HT-29 (cell line): ENCODE measurements around the gene TTI1. TPM values are rescaled to one million over a fixed set of nuclear protein-coding genes. Genes with fewer than 3 reads are reported as not detected.

Source experiments
- DNase-seq: peaks from one replicate; pipeline ENCODE4 v3.0.0-alpha.2; 2015; ENCODE audit warnings: low spot score
- total RNA-seq: library from RNA; depleted of rRNA; stranded (reverse); fragments of >200 nt; shearing (Covaris generic); gene quantifications from 2 replicates; pipeline ENCODE4 v1.2.3, GENCODE V29; 2014; rRNA removed

Gene TTI1
- total RNA-seq = 24.6 and 27.6 TPM in 2 replicates

- peak; percentile 98 for DNase-seq
Measured at GRCh38 chr20:38033330-38034107, at the start of gene TTI1, which contains the start of gene RPRD1B. Gene TTI1 (minus strand): TSS chr20:38033456. CDS start chr20:38013816, 19,640 bp downstream. Gene RPRD1B (plus strand): TSS chr20:38033746. CDS start chr20:38033948, 202 bp downstream.

- DNase-seq = no peak
Measured at GRCh38 chr20:38082894-38083293, 49.6 kb upstream of the TTI1 start.

GRCh38 chr20:38081575-38081974 lies 48.3 kb upstream of the TTI1 start:
- no peak for DNase-seq

- DNase-seq = no peak
Measured at GRCh38 chr20:38079353-38079752, 46.1 kb upstream of the TTI1 start.

- no peak for DNase-seq
Measured at GRCh38 chr20:38078084-38078483, 44.8 kb upstream of the TTI1 start.

GRCh38 chr20:38076548-38076947 lies 43.3 kb upstream of the TTI1 start:
- DNase-seq = no peak

GRCh38 chr20:38075161-38075998 lies 42.1 kb upstream of the TTI1 start:
- DNase-seq = no peak

- peak; percentile 91 for DNase-seq
Measured at GRCh38 chr20:38073307-38074071, 40.2 kb upstream of the TTI1 start.

- DNase-seq = no peak
Measured at GRCh38 chr20:38072898-38073297, 39.6 kb upstream of the TTI1 start.

- DNase-seq = no peak
Measured at GRCh38 chr20:38067717-38068365, 34.6 kb upstream of the TTI1 start.

GRCh38 chr20:38066969-38067716 lies 33.9 kb upstream of the TTI1 start:
- DNase-seq = no peak

- DNase-seq = no peak
Measured at GRCh38 chr20:38065764-38066375, 32.6 kb upstream of the TTI1 start.

- DNase-seq = no peak
Measured at GRCh38 chr20:38063911-38064530, 30.8 kb upstream of the TTI1 start.

GRCh38 chr20:38062890-38063289 lies 29.6 kb upstream of the TTI1 start:
- DNase-seq = no peak

- DNase-seq = no peak
Measured at GRCh38 chr20:38061109-38061508, 27.9 kb upstream of the TTI1 start.

- DNase-seq = no peak
Measured at GRCh38 chr20:38060536-38060935, 27.3 kb upstream of the TTI1 start.

GRCh38 chr20:38059832-38060231 lies 26.6 kb upstream of the TTI1 start:
- peak; percentile 30 for DNase-seq

GRCh38 chr20:38057351-38057972 lies 24.2 kb upstream of the TTI1 start:
- DNase-seq = peak; percentile 99

- DNase-seq = no peak
Measured at GRCh38 chr20:38055848-38056247, 22.6 kb upstream of the TTI1 start.
